Muscle of leg (tissue), 11 donors: Measurements from ENCODE around the gene SHANK1. TPM values are rescaled to one million over a fixed set of nuclear protein-coding genes. Genes with fewer than 3 reads are reported as not detected.
A peak's percentile ranks its signal among the peaks of the same experiment; 100 is the strongest.
"Not testable (repeated sequence)": the region's sequence is repeated elsewhere in the genome, so short reads cannot be mapped to it uniquely, and the experiment has no call there.

Experiments used
- DNase-seq: peaks from one replicate; pipeline ENCODE4 v3.0.0; 2013
- H3K27ac ChIP-seq: one replicate; pipeline ENCODE4 v1.5.1; 2013; ENCODE audit warnings: mild to moderate bottlenecking, low read length, control low read depth
- H3K27me3 ChIP-seq: one replicate; pipeline ENCODE4 v1.6.1; 2013; ENCODE audit warnings: low read length; ENCODE audit not compliant: control insufficient read depth, insufficient read depth
- H3K36me3 ChIP-seq: one replicate; pipeline ENCODE4 v1.6.1; 2013; ENCODE audit warnings: low read length; ENCODE audit not compliant: control insufficient read depth, insufficient read depth
- H3K4me1 ChIP-seq: one replicate; pipeline ENCODE4 v1.6.1; 2013; ENCODE audit warnings: low read length; ENCODE audit not compliant: control insufficient read depth, insufficient read depth
- H3K4me3 ChIP-seq: one replicate; pipeline ENCODE4 v1.5.1; 2013; ENCODE audit warnings: low read length, control low read depth
- H3K9me3 ChIP-seq: replicated peaks from 2 replicates; pipeline ENCODE4 v1.6.1; 2013; ENCODE audit warnings: low read depth, low read length; ENCODE audit not compliant: control insufficient read depth
- WGBS: methylation state at CpG from one replicate; pipeline ENCODE4 v1.1.5; 2013; ENCODE audit warnings: missing lambda C conversion rate; ENCODE audit not compliant: insufficient coverage; 5-methylcytosine and 5-hydroxymethylcytosine counted together
- polyA plus RNA-seq, 8 donors: library from polyadenylated mRNA; unstranded; fragments of 120-200 nt; gene quantifications; one replicate each; pipeline versions ENCODE4 v1.2.1 to v1.2.3, GENCODE V29; 2013; ENCODE audit warnings: inconsistent platforms in 1 of 8, low replicate concordance in 1 of 8; ENCODE audit not compliant: insufficient read length in 8 of 8, insufficient read depth in 1 of 8
- total RNA-seq: library from RNA; stranded (reverse); fragments of 120-200 nt; gene quantifications from one replicate; pipeline ENCODE4 v1.2.4, GENCODE V29; 2013

Gene SHANK1
- total and polyA plus RNA-seq, 9 donors, result 12.1 to 37.4 (median 23.2) TPM

- Histone ChIP-seq H3K4me1 (no peaks in the 10 kb centered on the region), H3K27ac (no peak overlapping the region), H3K36me3 (no peaks in the 10 kb centered on the region), H3K27me3 (no peaks in the 10 kb centered on the region), H3K4me3 (no peak overlapping the region), H3K9me3 (no peaks in the 10 kb centered on the region)
- WGBS, result 68% methylated on average over 2 of the region's 5 CpGs
- DNase-seq, result no peak
Measured at GRCh38 chr19:50628146-50628545, 91.5 kb downstream of the SHANK1 start.

DNA sequence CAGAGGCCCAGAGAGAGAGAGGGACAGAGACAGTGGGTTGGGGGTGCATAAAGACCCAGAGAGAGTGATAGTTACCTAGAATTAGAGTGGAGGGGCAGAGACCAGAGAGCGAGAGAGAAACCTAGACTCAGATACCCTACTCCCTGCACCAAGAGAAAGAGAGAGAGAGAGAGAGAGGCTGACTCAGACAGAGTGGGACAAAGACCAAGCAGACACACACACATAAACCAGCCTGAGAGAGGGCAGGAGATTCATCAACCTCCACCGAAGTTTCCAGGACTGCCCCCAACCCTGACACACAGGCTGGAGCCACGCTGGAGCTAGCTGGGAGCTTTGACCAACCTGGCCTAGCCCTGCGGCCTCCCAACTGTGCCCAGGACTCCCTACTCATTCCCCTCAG is 92.8 kb downstream of the SHANK1 start:
- 75% methylated on average over 3 of the region's 4 CpGs for WGBS
- no peaks in the 10 kb centered on the region for H3K36me3 ChIP-seq
- H3K9me3 ChIP-seq, result no peaks in the 10 kb centered on the region
- no peak overlapping the region for H3K4me3 ChIP-seq
- no peak for DNase-seq
- no peak overlapping the region for H3K27ac ChIP-seq
- no peaks in the 10 kb centered on the region for H3K4me1 ChIP-seq
- H3K27me3 ChIP-seq, result no peaks in the 10 kb centered on the region

DNA sequence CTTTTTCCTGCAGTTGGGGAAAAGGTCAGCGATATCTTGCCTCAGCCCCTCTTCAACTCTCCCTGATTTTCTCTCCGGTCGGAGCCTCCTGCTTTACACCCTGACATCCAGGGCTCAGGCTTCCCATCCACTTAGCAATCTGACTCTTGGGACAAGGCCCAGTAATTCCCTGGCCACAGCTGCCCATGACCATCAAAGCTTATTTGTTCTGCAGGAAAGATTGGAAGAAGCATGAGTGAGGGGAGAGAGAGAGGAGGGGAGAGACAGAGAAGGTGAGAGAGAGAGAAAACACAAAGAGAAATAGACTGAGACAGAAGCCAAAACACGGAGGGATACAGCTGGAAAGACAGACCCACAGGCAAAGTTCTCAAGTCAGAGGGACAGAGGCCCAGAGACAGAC is 93.6 kb downstream of the SHANK1 start:
- Histone ChIP-seq H3K4me1 (no peaks in the 10 kb centered on the region), H3K4me3 (no peak overlapping the region), H3K27me3 (no peaks in the 10 kb centered on the region), H3K9me3 (no peaks in the 10 kb centered on the region), H3K36me3 (no peaks in the 10 kb centered on the region), H3K27ac (no peak overlapping the region)
- 51% methylated on average over 4 of the region's 4 CpGs for WGBS
- DNase-seq, result peak; percentile 24

DNA sequence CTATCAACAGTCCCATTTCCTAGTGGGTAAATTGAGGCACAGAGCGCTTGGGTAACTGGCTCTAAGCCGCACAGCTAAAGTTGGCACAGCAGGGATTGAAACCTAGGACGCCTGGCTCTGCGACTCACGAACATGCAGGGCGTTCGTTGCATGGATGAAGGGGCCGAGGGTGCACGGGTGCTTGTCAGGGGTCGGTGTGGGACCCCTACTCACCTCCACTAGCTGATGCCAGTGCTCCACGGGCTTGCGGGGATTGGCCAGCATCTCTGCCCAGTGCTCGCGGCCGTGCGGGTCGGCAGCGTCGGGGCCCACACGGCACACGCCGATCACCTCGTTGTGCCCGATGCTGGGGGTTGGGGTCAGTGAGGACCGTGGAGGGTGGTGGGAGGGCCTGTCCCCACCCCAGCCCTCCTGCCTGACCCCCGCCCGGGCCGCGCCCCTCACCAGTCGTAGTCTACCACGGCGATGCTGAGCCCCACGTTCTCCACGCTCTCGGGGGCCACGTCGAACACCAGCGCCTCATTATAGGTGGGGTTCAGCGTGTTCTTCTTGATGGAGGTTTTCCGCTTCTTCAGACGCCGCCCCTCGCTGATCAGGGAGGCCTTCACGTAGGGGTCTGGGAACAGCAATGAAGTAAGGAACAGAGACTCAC is 94.5 kb downstream of the SHANK1 start:
- no peak for DNase-seq
- no peak overlapping the region for H3K4me3 ChIP-seq
- H3K27ac ChIP-seq, result no peak overlapping the region
- H3K36me3 ChIP-seq, result no peaks in the 10 kb centered on the region
- no peaks in the 10 kb centered on the region for H3K9me3 ChIP-seq
- H3K4me1 ChIP-seq, result no peaks in the 10 kb centered on the region
- WGBS, result 89% methylated on average over 20 of the region's 44 CpGs
- H3K27me3 ChIP-seq, result no peaks in the 10 kb centered on the region

- H3K4me1 ChIP-seq, H3K9me3 ChIP-seq, H3K4me3 ChIP-seq, H3K36me3 ChIP-seq, DNase-seq, H3K27ac ChIP-seq, H3K27me3 ChIP-seq: not testable (repeated sequence)
- no CpG with 5 or more reads among the region's 5 CpGs for WGBS
Measured at GRCh38 chr19:50620394-50620906, 99.2 kb downstream of the SHANK1 start.

- H3K36me3 ChIP-seq, DNase-seq, H3K4me3 ChIP-seq, H3K9me3 ChIP-seq, H3K27me3 ChIP-seq, H3K4me1 ChIP-seq, H3K27ac ChIP-seq: not testable (repeated sequence)
- WGBS, result 88% methylated on average over 5 of the region's 5 CpGs
Measured at GRCh38 chr19:50619184-50619583, 100.4 kb downstream of the SHANK1 start.

GRCh38 chr19:50618379-50618778 is 101.2 kb downstream of the SHANK1 start:
- DNase-seq, H3K36me3 ChIP-seq, H3K4me1 ChIP-seq, H3K27me3 ChIP-seq, H3K9me3 ChIP-seq, H3K4me3 ChIP-seq, H3K27ac ChIP-seq: not testable (repeated sequence)
- WGBS, result 86% methylated on average over 4 of the region's 5 CpGs

DNA sequence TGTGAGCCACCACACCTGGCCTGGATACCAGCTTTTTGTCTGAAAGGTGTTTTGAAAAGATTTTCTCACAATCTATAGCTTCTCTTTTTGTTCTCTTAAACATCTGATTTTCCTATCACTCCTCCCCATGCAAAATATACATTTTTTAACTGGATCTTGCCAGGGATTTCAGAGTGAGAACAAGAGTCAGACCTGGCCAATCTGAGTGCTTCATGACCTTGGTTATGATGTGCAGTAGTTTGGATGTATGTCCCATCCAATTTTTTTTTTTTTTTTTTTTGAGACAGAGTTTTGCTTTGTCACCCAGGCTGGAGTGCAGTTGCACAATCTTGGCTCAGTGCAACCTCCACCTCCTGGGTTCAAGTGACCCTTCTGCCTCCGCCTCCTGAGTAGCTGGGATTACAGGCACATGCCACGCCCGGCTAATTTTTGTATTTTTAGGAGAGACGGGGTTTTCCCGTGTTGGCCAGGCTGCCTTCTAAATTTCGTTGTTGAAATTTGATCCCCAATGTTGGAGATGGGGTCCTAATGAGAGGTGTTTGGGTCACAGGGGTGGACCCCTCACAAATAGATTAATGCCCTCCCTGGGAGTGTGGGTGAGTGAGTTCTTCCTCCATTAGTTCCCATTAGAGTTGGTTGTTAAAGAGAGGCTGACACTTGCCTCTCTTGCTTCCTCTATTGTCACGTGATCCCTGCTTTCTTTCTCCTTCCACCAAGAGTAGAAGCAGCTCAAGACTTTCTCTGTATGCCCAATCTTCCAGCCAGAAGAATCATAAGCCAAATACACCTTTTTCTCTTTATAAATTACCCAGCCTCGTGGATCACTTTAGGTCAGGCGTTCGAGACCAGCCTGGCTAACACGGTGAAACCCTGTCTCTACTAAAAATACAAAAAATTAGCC is 106.8 kb downstream of the SHANK1 start:
- not testable (repeated sequence) for H3K27ac ChIP-seq, H3K4me1 ChIP-seq, H3K4me3 ChIP-seq, H3K36me3 ChIP-seq, DNase-seq, H3K9me3 ChIP-seq, H3K27me3 ChIP-seq
- 60% methylated on average over 1 of the region's 11 CpGs for WGBS
